Colonic mucosa (tissue), 4 donors: ENCODE results near the gene CDIP1. TPM values are rescaled to one million over a fixed set of nuclear protein-coding genes. Genes with fewer than 3 reads are reported as not detected.

ENCODE experiments used
- DNase-seq: peaks from one replicate; pipeline ENCODE4 v3.0.0-alpha.2; 2020
- H3K27ac ChIP-seq: fragments of 200-600 bp; one replicate; pipeline ENCODE4 v1.8.0; 2021
- H3K27me3 ChIP-seq: fragments of 200-600 bp; one replicate; pipeline ENCODE4 v1.8.0; 2021
- H3K36me3 ChIP-seq: fragments of 200-600 bp; one replicate; pipeline ENCODE4 v1.8.0; 2021
- H3K4me1 ChIP-seq: fragments of 200-600 bp; one replicate; pipeline ENCODE4 v1.8.0; 2021; ENCODE audit warnings: mild to moderate bottlenecking
- H3K4me3 ChIP-seq: fragments of 200-600 bp; one replicate; pipeline ENCODE4 v1.8.0; 2021
- H3K9ac ChIP-seq, 2 donors: one replicate each; pipeline ENCODE4 v1.7.0; 2013; ENCODE audit warnings: control low read depth in 2 of 2, low read depth in 2 of 2, low read length in 2 of 2
- H3K9me3 ChIP-seq: fragments of 200-600 bp; one replicate; pipeline ENCODE4 v1.8.0; 2021
- intact Hi-C: fragments of 100-400 bp; cut with DNase I; formaldehyde crosslinking; loops from one replicate; pipeline ENCODE4 v1.14.1; 2022
- total RNA-seq, 2 donors: library from RNA; stranded (reverse); fragmentation: NEBNext Ultra II Directional in 1 of 2; extraction: Animal tissue kit (Norgen Biotek cat#: 25700) in 1 of 2; gene quantifications; one replicate each; pipeline ENCODE4 v1.2.1, GENCODE V29; 2021
- TF ChIP-seq, protein P1 (sequence below): fragments of 200-600 bp; IDR thresholded peaks from one replicate; pipeline ENCODE4 v1.8.0; 2022; ENCODE audit warnings: antibody characterized with exemption, mild to moderate bottlenecking
- donor health status: healthy.
- donor health status: DM: no; HTN: no; CAD: no.
- donor health status: DM: no; HTN: no; CAD: no.

Gene CDIP1
- total RNA-seq, 2 donors from 2014 or later, result 13.1 to 18.4 TPM

DNA sequence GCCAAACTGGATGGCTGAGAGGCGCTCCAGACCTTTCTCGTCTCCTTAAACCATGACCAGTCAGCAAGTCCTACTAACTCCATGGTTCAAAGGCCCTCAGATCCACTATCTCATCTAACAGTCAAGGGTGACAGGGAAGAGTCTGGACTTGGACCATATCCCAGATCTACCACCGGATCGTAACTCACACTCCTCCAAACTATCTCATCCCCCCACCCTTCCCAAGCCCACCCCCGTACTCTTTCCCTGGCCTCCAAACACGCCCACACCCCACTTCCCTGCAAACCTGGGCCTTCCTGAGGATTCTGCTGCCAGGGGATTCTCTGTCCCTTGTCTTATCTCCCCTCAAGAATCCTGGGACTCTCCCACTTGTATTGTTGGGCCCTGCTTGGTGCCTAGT lies 5.1 kb downstream of the CDIP1 start:
- Histone ChIP-seq H3K27me3 (no peaks in the 10 kb centered on the region), H3K27ac (no peak overlapping the region), H3K9ac (no peak overlapping the region), H3K4me3 (no peak overlapping the region), H3K4me1 (no peaks in the 10 kb centered on the region), H3K9me3 (no peaks in the 10 kb centered on the region), H3K36me3 (no peaks in the 10 kb centered on the region)
- DNase-seq, result no peak
- intact Hi-C loops, result no loop called here
- TF ChIP-seq, protein P1, sequence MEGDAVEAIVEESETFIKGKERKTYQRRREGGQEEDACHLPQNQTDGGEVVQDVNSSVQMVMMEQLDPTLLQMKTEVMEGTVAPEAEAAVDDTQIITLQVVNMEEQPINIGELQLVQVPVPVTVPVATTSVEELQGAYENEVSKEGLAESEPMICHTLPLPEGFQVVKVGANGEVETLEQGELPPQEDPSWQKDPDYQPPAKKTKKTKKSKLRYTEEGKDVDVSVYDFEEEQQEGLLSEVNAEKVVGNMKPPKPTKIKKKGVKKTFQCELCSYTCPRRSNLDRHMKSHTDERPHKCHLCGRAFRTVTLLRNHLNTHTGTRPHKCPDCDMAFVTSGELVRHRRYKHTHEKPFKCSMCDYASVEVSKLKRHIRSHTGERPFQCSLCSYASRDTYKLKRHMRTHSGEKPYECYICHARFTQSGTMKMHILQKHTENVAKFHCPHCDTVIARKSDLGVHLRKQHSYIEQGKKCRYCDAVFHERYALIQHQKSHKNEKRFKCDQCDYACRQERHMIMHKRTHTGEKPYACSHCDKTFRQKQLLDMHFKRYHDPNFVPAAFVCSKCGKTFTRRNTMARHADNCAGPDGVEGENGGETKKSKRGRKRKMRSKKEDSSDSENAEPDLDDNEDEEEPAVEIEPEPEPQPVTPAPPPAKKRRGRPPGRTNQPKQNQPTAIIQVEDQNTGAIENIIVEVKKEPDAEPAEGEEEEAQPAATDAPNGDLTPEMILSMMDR, result no peak

DNA sequence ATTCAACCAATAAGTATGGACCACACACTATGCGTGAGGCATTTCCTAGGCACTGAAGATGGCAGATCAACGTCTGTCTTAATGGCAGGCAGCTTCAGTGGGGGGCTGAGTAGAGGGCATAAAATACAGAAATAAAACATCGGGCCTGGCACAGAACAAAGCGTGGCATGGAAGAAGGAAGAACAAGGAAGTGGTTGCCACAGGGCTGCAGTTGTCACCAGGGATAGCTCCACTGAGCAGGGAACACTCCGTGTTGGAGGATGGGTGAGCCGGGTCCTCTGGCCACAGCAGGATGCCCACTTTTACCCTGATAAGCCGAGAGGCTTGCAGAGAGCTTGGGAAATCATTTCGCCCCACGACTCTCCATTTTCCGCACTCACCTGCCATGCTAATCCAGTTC lies 6.3 kb downstream of the CDIP1 start:
- H3K36me3 ChIP-seq, result no peaks in the 10 kb centered on the region
- no peaks in the 10 kb centered on the region for H3K9me3 ChIP-seq
- intact Hi-C loops, result no loop called here
- no peak overlapping the region for H3K4me3 ChIP-seq
- H3K9ac ChIP-seq, result no peak overlapping the region
- no peaks in the 10 kb centered on the region for H3K27me3 ChIP-seq
- no peak overlapping the region for H3K27ac ChIP-seq
- no peak for DNase-seq
- TF ChIP-seq, protein P1, result no peak
- no peaks in the 10 kb centered on the region for H3K4me1 ChIP-seq

DNA sequence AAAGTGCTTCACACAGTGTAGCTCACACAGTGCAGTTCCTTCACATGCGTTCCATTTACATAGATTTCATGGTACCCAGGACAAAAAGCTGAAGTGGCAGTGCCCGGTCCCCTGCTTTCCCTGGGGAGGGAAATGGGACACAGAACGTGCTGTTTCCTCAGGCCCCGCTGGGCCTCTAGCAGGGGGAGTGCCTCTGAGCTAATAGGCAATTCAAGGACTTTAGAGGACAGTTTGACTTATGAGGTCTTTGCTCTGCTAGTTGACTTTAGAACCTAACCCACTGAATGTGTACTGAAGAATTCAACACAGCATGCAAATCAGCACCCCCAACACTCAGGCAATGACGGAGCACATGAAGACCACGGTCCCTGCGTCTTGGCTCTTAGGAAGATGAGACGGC lies 6.8 kb downstream of the CDIP1 start:
- intact Hi-C loops, result no loop called here
- no peaks in the 10 kb centered on the region for H3K27me3 ChIP-seq
- TF ChIP-seq, protein P1, result no peak
- no peak overlapping the region for H3K4me3 ChIP-seq
- H3K9me3 ChIP-seq, result no peaks in the 10 kb centered on the region
- DNase-seq, result no peak
- no peak overlapping the region for H3K9ac ChIP-seq
- no peak overlapping the region for H3K27ac ChIP-seq
- no peaks in the 10 kb centered on the region for H3K36me3 ChIP-seq
- H3K4me1 ChIP-seq, result no peaks in the 10 kb centered on the region

DNA sequence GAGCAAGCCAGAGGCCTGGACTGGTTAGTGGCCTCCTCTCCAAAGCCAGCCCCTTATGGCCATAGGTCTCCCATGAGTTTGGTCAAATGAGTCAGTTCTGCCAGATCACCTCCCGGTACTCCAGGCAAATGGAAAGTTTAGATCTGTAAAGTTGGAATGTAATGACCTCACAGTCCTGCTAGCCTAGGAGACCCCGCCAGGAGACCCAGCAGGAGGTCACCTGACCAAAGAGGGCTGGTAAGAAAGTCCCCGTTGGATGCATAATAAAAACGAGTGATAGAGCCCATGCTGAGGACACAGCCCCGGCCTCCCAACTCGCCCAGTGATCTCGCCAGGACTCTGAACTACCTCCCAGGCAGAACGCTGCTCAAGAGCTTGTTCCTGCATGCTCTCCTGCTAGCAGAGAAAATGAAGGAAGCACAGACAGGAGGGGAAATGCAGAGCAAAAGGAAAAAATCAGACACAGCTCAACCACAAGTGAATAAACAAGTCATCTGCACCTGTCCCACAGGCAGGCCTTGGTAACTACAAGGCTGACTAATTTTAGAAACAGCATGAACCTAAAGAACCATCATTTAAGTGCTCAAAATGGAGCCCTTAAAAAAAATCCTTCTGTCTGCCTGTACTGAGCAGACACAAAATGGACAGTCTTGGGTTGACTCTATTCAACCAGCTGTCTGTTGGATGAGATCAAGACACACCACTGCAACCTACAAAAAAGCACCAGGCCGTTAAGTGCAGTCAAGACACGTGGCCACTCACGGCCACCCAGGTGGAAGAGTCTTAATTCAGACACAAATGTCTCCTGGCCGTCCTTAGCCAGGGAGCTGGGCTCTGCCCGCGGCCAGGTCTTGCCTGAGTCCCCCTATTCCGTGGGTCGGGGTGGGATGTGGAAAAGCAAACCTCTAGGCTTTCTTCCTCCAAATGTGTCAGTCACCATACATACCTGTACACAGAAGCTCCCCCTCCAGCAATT lies 9.2 kb downstream of the CDIP1 start:
- DNase-seq, result no peak
- Histone ChIP-seq H3K9me3 (no peaks in the 10 kb centered on the region), H3K4me1 (no peaks in the 10 kb centered on the region), H3K36me3 (no peaks in the 10 kb centered on the region), H3K4me3 (no peak overlapping the region), H3K27me3 (no peaks in the 10 kb centered on the region), H3K9ac (no peak overlapping the region), H3K27ac (no peak overlapping the region)
- intact Hi-C loops, result no loop called here
- TF ChIP-seq, protein P1, result no peak

DNA sequence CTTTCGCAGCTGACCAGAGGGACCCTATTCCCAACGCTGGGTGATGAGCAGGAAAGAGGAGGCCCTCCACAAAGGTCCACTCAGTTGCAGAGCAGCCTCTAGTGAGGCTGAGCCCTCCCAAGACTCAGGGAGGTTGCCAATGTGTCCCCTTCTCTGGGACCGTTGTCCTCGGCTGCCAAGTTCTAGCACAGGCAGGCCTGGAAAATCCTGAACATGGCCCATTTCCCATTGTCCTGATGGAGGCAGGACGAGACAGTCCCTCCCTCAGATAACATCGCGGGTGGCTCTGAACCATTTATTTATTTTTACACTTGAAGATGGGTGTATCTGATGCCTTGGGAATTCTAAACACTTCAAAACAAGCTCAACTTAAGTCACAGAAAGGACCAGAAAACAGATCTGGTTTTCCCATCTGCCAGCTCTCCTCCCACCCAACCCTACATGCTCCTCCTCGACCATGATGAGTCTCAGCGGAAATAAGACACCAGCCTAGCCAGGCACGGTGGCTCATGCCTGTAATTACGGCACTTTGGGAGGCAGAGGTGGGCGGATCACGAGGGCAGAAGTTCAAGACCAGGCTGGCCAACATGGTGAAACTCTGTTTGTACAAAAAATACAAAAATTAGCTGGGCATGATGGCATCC lies 12.8 kb downstream of the CDIP1 start:
- DNase-seq, result no peak
- Histone ChIP-seq H3K9ac (no peak overlapping the region), H3K27ac (no peak overlapping the region), H3K36me3 (no peaks in the 10 kb centered on the region), H3K27me3 (no peaks in the 10 kb centered on the region), H3K4me3 (no peak overlapping the region), H3K4me1 (no peaks in the 10 kb centered on the region), H3K9me3 (no peaks in the 10 kb centered on the region)
- TF ChIP-seq, protein P1, result no peak
- intact Hi-C loops, result no loop called here
